ENCODE measurements around the gene GALT. TPM values are rescaled to one million over a fixed set of nuclear protein-coding genes. Genes with fewer than 3 reads are reported as not detected.

Gene GALT
- total RNA-seq, 2 experiments from 2014 or later: 62.5 to 90.9 TPM

DNA sequence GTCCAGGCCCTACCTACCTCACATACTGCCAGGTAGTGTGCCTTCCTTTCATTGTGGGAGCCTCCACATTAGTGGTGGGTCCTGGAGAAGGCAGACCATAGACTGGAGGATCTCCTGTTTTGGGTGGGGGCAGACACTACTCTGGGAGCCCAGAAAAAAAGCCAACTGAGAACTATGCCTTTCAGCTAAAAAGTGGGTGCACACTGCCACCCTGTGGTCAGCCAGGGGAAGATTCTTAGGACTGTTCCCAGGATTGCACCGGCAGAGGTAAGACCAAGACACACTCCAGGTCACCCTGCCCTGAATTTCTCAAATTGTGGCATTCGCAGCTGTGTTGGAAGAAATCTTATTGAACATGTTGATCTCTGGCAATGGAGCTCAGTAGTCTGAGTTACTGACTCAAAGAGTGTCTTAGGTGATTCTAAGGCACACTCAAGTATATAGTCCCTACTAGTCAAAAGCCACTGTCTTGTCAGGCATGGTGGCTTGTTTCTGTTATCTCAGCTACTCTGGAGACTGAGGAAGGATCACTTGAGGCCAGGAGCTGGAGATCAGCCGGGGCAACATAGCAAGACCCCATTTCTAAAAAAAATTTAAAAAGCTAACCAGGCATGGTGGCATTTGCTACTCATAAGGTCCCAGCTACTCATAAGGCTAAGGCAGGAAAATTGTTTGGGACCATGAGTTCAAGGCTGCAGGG, 12.5 kb upstream of the GALT start:
- BruUV-seq (replicated peaks): no TSS peak
- ChIA-PET POLR2A (interaction anchor here (0.5 to 7.3 kb wide), 5 partner anchors 9 to 356 kb away, joined by 3 to 66 read pairs (median 12); partner anchors contain the start of genes DCTN3, DNAJB5, GALT and RPP25L), CTCF (ENCODE audit: unreplicated experiment) (interaction anchor here (1.0 to 1.5 kb wide), 5 partner anchors 12 to 23 kb away, joined by 4 to 9 read pairs (median 6); partner anchors contain the start of genes DCTN3, GALT and RPP25L)
- H4K20me1 ChIP-seq (ENCODE audit: insufficient read depth, low read length): 0 out of 2 replicates have a peak, but pooled peaks cover 5% of the 10 kb centered on the region
- H3K79me2 ChIP-seq (ENCODE audit: insufficient read depth, low read depth, low read length): peaks cover 20% of the 10 kb centered on the region
- intact Hi-C loops (cut with micrococcal nuclease; ENCODE audit: unreplicated experiment): loop anchor here (1.0 kb wide), 1 partner anchor 22 kb away; the partner anchor contains the start of gene RPP25L
- no peak overlapping the region for H3K27ac ChIP-seq (ENCODE audit: low read depth, low read length, poor library complexity, severe bottlenecking)
- no peak overlapping the region for H2AFZ ChIP-seq (ENCODE audit: low read length)
- peak; percentile 74 for DNase-seq (ENCODE audit: low spot score)
- no peak overlapping the region for H3K4me2 ChIP-seq (ENCODE audit: low read length)
- peaks cover 21% of the 10 kb centered on the region; the same call in 1 of the 2 replicates for H3K36me3 ChIP-seq (ENCODE audit: insufficient read depth, low read length)
- TF ChIP-seq, protein P1, sequence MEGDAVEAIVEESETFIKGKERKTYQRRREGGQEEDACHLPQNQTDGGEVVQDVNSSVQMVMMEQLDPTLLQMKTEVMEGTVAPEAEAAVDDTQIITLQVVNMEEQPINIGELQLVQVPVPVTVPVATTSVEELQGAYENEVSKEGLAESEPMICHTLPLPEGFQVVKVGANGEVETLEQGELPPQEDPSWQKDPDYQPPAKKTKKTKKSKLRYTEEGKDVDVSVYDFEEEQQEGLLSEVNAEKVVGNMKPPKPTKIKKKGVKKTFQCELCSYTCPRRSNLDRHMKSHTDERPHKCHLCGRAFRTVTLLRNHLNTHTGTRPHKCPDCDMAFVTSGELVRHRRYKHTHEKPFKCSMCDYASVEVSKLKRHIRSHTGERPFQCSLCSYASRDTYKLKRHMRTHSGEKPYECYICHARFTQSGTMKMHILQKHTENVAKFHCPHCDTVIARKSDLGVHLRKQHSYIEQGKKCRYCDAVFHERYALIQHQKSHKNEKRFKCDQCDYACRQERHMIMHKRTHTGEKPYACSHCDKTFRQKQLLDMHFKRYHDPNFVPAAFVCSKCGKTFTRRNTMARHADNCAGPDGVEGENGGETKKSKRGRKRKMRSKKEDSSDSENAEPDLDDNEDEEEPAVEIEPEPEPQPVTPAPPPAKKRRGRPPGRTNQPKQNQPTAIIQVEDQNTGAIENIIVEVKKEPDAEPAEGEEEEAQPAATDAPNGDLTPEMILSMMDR (conservative IDR thresholded peaks at IDR 0.05; ENCODE audit: low read length): peak; percentile 93
- TF ChIP-seq EZH2phosphoT487 (IDR thresholded peaks at IDR 0.05; ENCODE audit: borderline replicate concordance, low read depth, low read length): no peak
- peaks cover 24% of the 10 kb centered on the region for H3K4me1 ChIP-seq (ENCODE audit: insufficient read depth, low read length, poor library complexity, severe bottlenecking)
- no peak overlapping the region for H3K4me3 ChIP-seq (ENCODE audit: low read depth, low read length, poor library complexity, severe bottlenecking)
- no peaks in the 10 kb centered on the region for H3K9me2 ChIP-seq (ENCODE audit: insufficient read depth, low read length)
- H3K9me3 ChIP-seq (ENCODE audit: low read length): no peaks in the 10 kb centered on the region

DNA sequence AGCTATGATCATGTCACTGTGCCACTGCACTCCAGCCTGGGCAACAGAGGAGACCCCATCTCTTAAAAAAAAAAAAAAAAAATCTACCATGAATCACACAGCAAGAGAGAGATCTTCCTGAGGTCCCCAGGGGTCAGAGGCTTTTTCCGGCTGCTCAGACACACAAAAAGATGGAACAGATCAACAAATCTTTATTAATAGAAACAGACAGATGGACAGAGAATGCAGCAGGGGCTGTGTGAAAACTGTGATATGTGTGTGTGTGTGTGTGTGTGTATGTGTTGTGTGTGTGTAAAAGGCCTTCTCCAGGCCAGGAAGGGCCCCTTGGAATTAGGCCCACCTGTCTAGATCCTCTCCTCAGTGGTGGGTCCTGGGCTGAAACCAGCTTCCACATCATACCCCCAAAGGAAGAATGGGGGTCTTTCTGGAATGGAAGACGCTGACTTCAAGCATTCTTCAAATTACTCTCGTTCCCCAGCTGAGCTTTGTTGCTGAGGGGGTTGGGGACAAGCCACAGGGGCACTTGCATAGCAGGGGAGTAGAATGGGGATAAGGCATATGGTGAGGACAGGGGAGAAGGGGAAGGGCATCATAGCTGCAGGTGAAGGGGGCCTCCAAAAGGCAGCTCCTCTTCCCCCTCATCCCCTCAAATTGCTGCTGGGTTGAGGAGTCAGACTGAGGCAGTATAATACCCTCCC, 11.8 kb upstream of the GALT start:
- Histone ChIP-seq H3K79me2 (ENCODE audit: insufficient read depth, low read depth, low read length) (peaks cover 20% of the 10 kb centered on the region), H3K9me2 (ENCODE audit: insufficient read depth, low read length) (no peaks in the 10 kb centered on the region), H3K4me2 (ENCODE audit: low read length) (peak overlapping the region; percentile 92; the same call in 1 of the 2 replicates), H3K36me3 (ENCODE audit: insufficient read depth, low read length) (peaks cover 21% of the 10 kb centered on the region; the same call in 1 of the 2 replicates), H3K4me1 (ENCODE audit: insufficient read depth, low read length, poor library complexity, severe bottlenecking) (peaks cover 24% of the 10 kb centered on the region), H3K9me3 (ENCODE audit: low read length) (no peaks in the 10 kb centered on the region), H2AFZ (ENCODE audit: low read length) (no peak overlapping the region), H3K4me3 (ENCODE audit: low read depth, low read length, poor library complexity, severe bottlenecking) (no peak overlapping the region), H4K20me1 (ENCODE audit: insufficient read depth, low read length) (0 out of 2 replicates have a peak, but pooled peaks cover 5% of the 10 kb centered on the region), H3K27ac (ENCODE audit: low read depth, low read length, poor library complexity, severe bottlenecking) (no peak overlapping the region)
- no peak for DNase-seq (ENCODE audit: low spot score)
- POLR2A ChIA-PET: interaction anchor here (0.5 to 7.3 kb wide), 7 partner anchors 8 to 935 kb away, joined by 3 to 66 read pairs (median 4); partner anchors contain the start of genes DCTN3, DNAJB5, GALT and RPP25L
- no peak for TF ChIP-seq EZH2phosphoT487 (IDR thresholded peaks at IDR 0.05; ENCODE audit: borderline replicate concordance, low read depth, low read length)
- TF ChIP-seq, protein P1 (conservative IDR thresholded peaks at IDR 0.05; ENCODE audit: low read length): no peak
- TSS peak; percentile 76 for BruUV-seq (replicated peaks)
- CTCF ChIA-PET (ENCODE audit: unreplicated experiment): interaction anchor here (1.0 to 4.5 kb wide), 6 partner anchors 11 to 23 kb away, joined by 3 to 35 read pairs (median 5); partner anchors contain the start of genes DCTN3, GALT and RPP25L
- intact Hi-C loops (cut with micrococcal nuclease; ENCODE audit: unreplicated experiment): loop anchor here (1.0 kb wide), 1 partner anchor 22 kb away; the partner anchor contains the start of gene RPP25L
